Retina (tissue), 1 donor: Measurements from ENCODE around the gene IL1F10.

ENCODE experiments used
- DNase-seq: peaks from one replicate; pipeline ENCODE4 v3.0.0-alpha.2; 2016

Gene IL1F10

GRCh38 chr2:113058998-113059960, 8.5 kb upstream of the IL1F10 start, which contains the start of gene IL36RN:
TSS of gene IL36RN (plus strand) at chr2:113059198. CDS start at chr2:113059439, 241 bp downstream.
- DNase-seq: no peak

- no peak for DNase-seq
Measured at GRCh38 chr2:113060396-113060795, 7.4 kb upstream of the IL1F10 start.

GRCh38 chr2:113060796-113061195, 7.0 kb upstream of the IL1F10 start:
- no peak for DNase-seq

- DNase-seq: no peak
Measured at GRCh38 chr2:113061241-113061640, 6.5 kb upstream of the IL1F10 start.

- DNase-seq: no peak
Measured at GRCh38 chr2:113061896-113062770, 5.6 kb upstream of the IL1F10 start.

- no peak for DNase-seq
Measured at GRCh38 chr2:113064281-113064680, 3.5 kb upstream of the IL1F10 start.

GRCh38 chr2:113064898-113065297, 2.9 kb upstream of the IL1F10 start:
- DNase-seq: no peak

GRCh38 chr2:113068249-113068648, 479 bp downstream of the IL1F10 start:
- no peak for DNase-seq

- no peak for DNase-seq
Measured at GRCh38 chr2:113068706-113069485, 1.1 kb downstream of the IL1F10 start.

GRCh38 chr2:113069676-113070605, 2.2 kb downstream of the IL1F10 start:
- no peak for DNase-seq

GRCh38 chr2:113070606-113070975, 2.8 kb downstream of the IL1F10 start:
- no peak for DNase-seq

- DNase-seq: no peak
Measured at GRCh38 chr2:113072584-113072983, 4.8 kb downstream of the IL1F10 start.

- DNase-seq: no peak
Measured at GRCh38 chr2:113073325-113073834, 5.6 kb downstream of the IL1F10 start.

GRCh38 chr2:113075030-113075429, 7.3 kb downstream of the IL1F10 start:
- no peak for DNase-seq

GRCh38 chr2:113075600-113075999, 7.8 kb downstream of the IL1F10 start:
- DNase-seq: no peak

GRCh38 chr2:113076954-113077669, 9.3 kb downstream of the IL1F10 start:
- no peak for DNase-seq

GRCh38 chr2:113077921-113078320, 10.2 kb downstream of the IL1F10 start:
- no peak for DNase-seq

- no peak for DNase-seq
Measured at GRCh38 chr2:113078350-113078839, 10.6 kb downstream of the IL1F10 start.

GRCh38 chr2:113079131-113079530, 11.4 kb downstream of the IL1F10 start:
- no peak for DNase-seq

GRCh38 chr2:113080134-113080533, 12.4 kb downstream of the IL1F10 start:
- peak; percentile 59 for DNase-seq
